GM12892 (cell line): ENCODE results near the gene AKIP1.

Experiments used
- POLR2A ChIP-seq: IDR thresholded peaks from 2 replicates; pipeline ENCODE4 v1.6.1; 2011; ENCODE audit warnings: low read depth, low read length, control low read depth
- POLR2AphosphoS5 ChIP-seq: IDR thresholded peaks from 2 replicates; pipeline ENCODE4 v1.6.1; 2011; ENCODE audit warnings: low read depth, low read length, control low read depth
- TAF1 ChIP-seq: IDR thresholded peaks from 2 replicates; pipeline ENCODE4 v1.6.1; 2011; ENCODE audit warnings: low read depth, mild to moderate bottlenecking, control low read depth, low read length, borderline replicate concordance

- TF ChIP-seq POLR2AphosphoS5 (no peak), POLR2A (no peak), TAF1 (no peak)
Observed at GRCh38 chr11:8908099-8908498, 2.9 kb upstream of the AKIP1 start.
